Kidney epithelial cell (primary cell): ENCODE data around the gene MLXIPL. TPM values are rescaled to one million over a fixed set of nuclear protein-coding genes. Genes with fewer than 3 reads are reported as not detected.
"Not testable (repeated sequence)": the region's sequence is repeated elsewhere in the genome, so short reads cannot be mapped to it uniquely, and the experiment has no call there.

Source experiments
- DNase-seq: peaks from one replicate; pipeline ENCODE4 v3.0.0-alpha.2; 2010; ENCODE audit warnings: low read depth
- H3K27me3 ChIP-seq: 2 replicates; pipeline ENCODE4 v1.6.0; 2011; ENCODE audit warnings: low read length; ENCODE audit not compliant: control insufficient read depth, insufficient read depth
- H3K36me3 ChIP-seq: 2 replicates; pipeline ENCODE4 v1.5.1; 2011; ENCODE audit warnings: low read length; ENCODE audit not compliant: control insufficient read depth, insufficient read depth
- H3K4me3 ChIP-seq: 2 replicates; pipeline ENCODE4 v1.5.1; 2011; ENCODE audit warnings: low read depth, mild to moderate bottlenecking, control low read depth, low read length
- CTCF ChIP-seq: IDR thresholded peaks from 2 replicates; pipeline ENCODE4 v1.5.1; 2011; ENCODE audit warnings: mild to moderate bottlenecking, moderate library complexity, low read length, control low read depth, inconsistent platforms; ENCODE audit not compliant: insufficient read depth, poor library complexity, severe bottlenecking
- total RNA-seq: library from RNA; depleted of rRNA; stranded (reverse); fragments of >200 nt; gene quantifications from 2 replicates; pipeline ENCODE4 v1.2.3, GENCODE V29; 2015

MLXIPL gene
- total RNA-seq, 1 donor from 2014 or later, result 0.04 TPM

- Histone ChIP-seq H3K4me3 (no peak overlapping the region), H3K27me3 (peaks cover 50% of the 10 kb centered on the region), H3K36me3 (no peaks in the 10 kb centered on the region)
- DNase-seq, result no peak
- TF ChIP-seq CTCF, result no peak
Measured at GRCh38 chr7:73625276-73625675, 954 bp upstream of the MLXIPL start.

- no peak for TF ChIP-seq CTCF
- no peak overlapping the region for H3K4me3 ChIP-seq
- H3K27me3 ChIP-seq, result peaks cover 50% of the 10 kb centered on the region
Measured at GRCh38 chr7:73624669-73625001, 313 bp upstream of the MLXIPL start.

GRCh38 chr7:73622909-73623797, 1.2 kb downstream of the MLXIPL start:
- TF ChIP-seq CTCF, result no peak
- no peaks in the 10 kb centered on the region for H3K36me3 ChIP-seq
- peak overlapping the region; percentile 15 for H3K4me3 ChIP-seq
- DNase-seq, result no peak
- H3K27me3 ChIP-seq, result peaks cover 44% of the 10 kb centered on the region

More at GRCh38 chr7:73624669-73625001, 313 bp upstream of the MLXIPL start:
- H3K36me3 ChIP-seq, result no peaks in the 10 kb centered on the region
- no peak for DNase-seq

GRCh38 chr7:73622527-73622908, 1.8 kb downstream of the MLXIPL start:
- no peak for TF ChIP-seq CTCF
- no peak for DNase-seq
- Histone ChIP-seq H3K27me3 (peaks cover 38% of the 10 kb centered on the region), H3K4me3 (no peak overlapping the region), H3K36me3 (no peaks in the 10 kb centered on the region)

GRCh38 chr7:73621168-73622063, 2.9 kb downstream of the MLXIPL start:
- Histone ChIP-seq H3K36me3 (no peaks in the 10 kb centered on the region), H3K27me3 (peaks cover 31% of the 10 kb centered on the region), H3K4me3 (no peak overlapping the region)
- no peak for DNase-seq
- no peak for TF ChIP-seq CTCF

GRCh38 chr7:73619394-73619793, 4.9 kb downstream of the MLXIPL start:
- H3K36me3 ChIP-seq, DNase-seq, H3K4me3 ChIP-seq: not testable (repeated sequence)
- H3K27me3 ChIP-seq, result peaks cover 23% of the 10 kb centered on the region
